GM12878 (cell line): ENCODE data around the gene COL18A1. TPM values are rescaled to one million over a fixed set of nuclear protein-coding genes. Genes with fewer than 3 reads are reported as not detected.
"Not testable (repeated sequence)": the region's sequence is repeated elsewhere in the genome, so short reads cannot be mapped to it uniquely, and the experiment has no call there.

Source experiments
- ATAC-seq: fragments of 200-7000 bp; cut with Tn5 transposase; 3 replicates; pipeline ENCODE4 v1.9.1; 2020; ENCODE audit warnings: mild to moderate bottlenecking, moderate library complexity
- BruUV-seq: library from RNA; stranded (reverse); fragments of 400-500 nt; replicated peaks from 2 replicates; lab custom pipeline; 2021; lab: Mats Ljungman, UMichigan
- CTCF ChIA-PET: fragments of 300-600 bp; sonication (Branson Sonifier 250); formaldehyde crosslinking; extraction: SDS; loops from one replicate; lab custom pipeline; 2021; ENCODE audit warnings: inconsistent platforms; lab: Yijun Ruan, JAX
- POLR2A ChIA-PET: fragments of 350-600 bp; formaldehyde crosslinking; extraction: SDS; loops from one replicate; lab custom pipeline; 2021; ENCODE audit warnings: inconsistent platforms; lab: Charles Lee
- RAD21 ChIA-PET: fragments of 300-600 bp; sonication (Branson Sonifier 250); formaldehyde crosslinking; loops from one replicate; lab custom pipeline; 2023; ENCODE audit warnings: antibody characterized with exemption; ENCODE audit not compliant: unreplicated experiment; lab: Charles Lee
- SMC1A ChIA-PET: fragments of 300-600 bp; sonication (Branson Sonifier 250); formaldehyde crosslinking; loops from one replicate; lab custom pipeline; 2023; ENCODE audit not compliant: unreplicated experiment, uncharacterized antibody; lab: Charles Lee
- DNase-seq: peaks from one replicate; pipeline ENCODE4 v3.0.0-alpha.2; 2011; ENCODE audit warnings: low read depth, low spot score
- FAIRE-seq: peaks from 3 replicates; lab custom pipeline; 2011; peaks lifted over from hg19 to GRCh38; lab: Jason Lieb, UNC
- H2AFZ ChIP-seq: 2 replicates; pipeline ENCODE4 v1.6.0; 2011; ENCODE audit warnings: low read depth, low read length, control low read depth; ENCODE audit not compliant: control insufficient read depth
- H3K27ac ChIP-seq: 2 replicates; pipeline ENCODE4 v1.5.1; 2011; ENCODE audit warnings: control low read depth; ENCODE audit not compliant: control insufficient read depth, insufficient read depth
- H3K27me3 ChIP-seq, 2 experiments: replicated peaks in 1 of 2; 2 replicates each; pipeline versions ENCODE4 v1.6.0 to v1.6.1; 2011; ENCODE audit warnings: low read length in 1 of 2; ENCODE audit not compliant: control insufficient read depth in 2 of 2, insufficient read depth in 2 of 2
- H3K36me3 ChIP-seq, 2 experiments: 2 replicates each; pipeline ENCODE4 v1.5.1; 2011; ENCODE audit warnings: low read length in 1 of 2; ENCODE audit not compliant: control insufficient read depth in 2 of 2, insufficient read depth in 2 of 2
- H3K4me1 ChIP-seq: 2 replicates; pipeline ENCODE4 v1.6.1; 2011; ENCODE audit warnings: mild to moderate bottlenecking, low read length, moderate library complexity, mixed read lengths; ENCODE audit not compliant: control insufficient read depth, insufficient read depth
- H3K4me2 ChIP-seq: 2 replicates; pipeline ENCODE4 v1.6.0; 2011; ENCODE audit warnings: control low read depth; ENCODE audit not compliant: control insufficient read depth, insufficient read depth
- H3K4me3 ChIP-seq: fragments of 200-600 bp; sonication (generic); 2 replicates; pipeline ENCODE4 v1.5.1; 2016
- H3K79me2 ChIP-seq: 2 replicates; pipeline ENCODE4 v1.6.0; 2011; ENCODE audit warnings: low read length; ENCODE audit not compliant: control insufficient read depth, insufficient read depth
- H3K9ac ChIP-seq: 2 replicates; pipeline ENCODE4 v1.8.0; 2011; ENCODE audit warnings: low read length, control low read depth, mixed read lengths; ENCODE audit not compliant: control insufficient read depth, insufficient read depth
- H3K9me3 ChIP-seq: replicated peaks from 3 replicates; pipeline ENCODE4 v1.5.1; 2011; ENCODE audit warnings: mild to moderate bottlenecking, low read length; ENCODE audit not compliant: control insufficient read depth, insufficient read depth
- H4K20me1 ChIP-seq: 2 replicates; pipeline ENCODE4 v1.6.0; 2011; ENCODE audit not compliant: control insufficient read depth, insufficient read depth
- CBX3 ChIP-seq: fragments of 200-600 bp; sonication (generic); IDR thresholded peaks from 2 replicates; pipeline ENCODE4 v1.6.1; 2016; ENCODE audit warnings: low read depth, borderline replicate concordance
- CHD4 ChIP-seq: fragments of 200-600 bp; sonication (generic); IDR thresholded peaks from 2 replicates; pipeline ENCODE4 v1.6.1; 2016; ENCODE audit warnings: mild to moderate bottlenecking
- RUNX3 ChIP-seq: IDR thresholded peaks from 2 replicates; pipeline ENCODE4 v1.6.1; 2012; ENCODE audit warnings: low read length, inconsistent platforms
- TAF1 ChIP-seq: IDR thresholded peaks from 2 replicates; pipeline ENCODE4 v1.6.1; 2011; ENCODE audit warnings: mild to moderate bottlenecking, low read depth, low read length, borderline replicate concordance
- ZZZ3 ChIP-seq: IDR thresholded peaks from 2 replicates; pipeline ENCODE4 v1.6.1; 2011; ENCODE audit warnings: low read depth; ENCODE audit not compliant: control insufficient read depth, insufficient read length
- WGBS: methylation state at CpG from one replicate; pipeline ENCODE4 v1.1.6; 2016; ENCODE audit warnings: low lambda C conversion rate; ENCODE audit not compliant: insufficient replicate concordance, insufficient coverage; ENCODE audit errors: missing lambda C conversion rate; 5-methylcytosine and 5-hydroxymethylcytosine counted together
- in situ Hi-C: fragments of 300-500 bp; cut with MboI; formaldehyde crosslinking; loops from 9 replicates; pipeline ENCODE4 v1.14.3; 2018; ENCODE audit warnings: mixed read lengths
- intact Hi-C: fragments of 100-400 bp; cut with micrococcal nuclease; formaldehyde crosslinking; loops from one replicate; pipeline ENCODE4 v1.14.2; 2022; ENCODE audit not compliant: unreplicated experiment
- polyA plus RNA-seq, 11 experiments: library from polyadenylated mRNA; depleted of rRNA in 4 of 11; unstranded in 6 of 11; stranded (reverse) in 5 of 11; fragments of >200 nt; fragmentation: Nextera tagmentation in 4 of 11; fragmentation: Illumina TruSeq in 1 of 11; extraction: Ambion mirVana in 4 of 11; extraction: Trizol in 1 of 11; gene quantifications; 1 replicate in 1 of 11; 2 replicates in 10 of 11; pipeline versions ENCODE4 v1.2.1 to v1.2.3, GENCODE V29; 2011 to 2016; ENCODE audit warnings: inconsistent platforms in 2 of 11, missing spikeins in 2 of 11, low read depth in 1 of 11
- total RNA-seq, 4 experiments: library from RNA; depleted of rRNA in 3 of 4; stranded (reverse); fragments of >200 nt in 3 of 4; fragmentation: Illumina TruSeq in 1 of 4; extraction: Trizol in 1 of 4; gene quantifications; 2 replicates each; pipeline versions ENCODE4 v1.2.1 to v1.2.3, GENCODE V29; 2013 to 2021
- TF ChIP-seq, protein P1 (sequence below): IDR thresholded peaks from 2 replicates; pipeline ENCODE4 v1.6.1; 2011; ENCODE audit warnings: low read depth, low read length, improper control_type of control experiment, borderline replicate concordance

Gene COL18A1
- total and polyA plus RNA-seq, 10 of the 15 experiments (the other 5 are each of a cell fraction or from before 2014, with no cell fraction given) = under 0.01 to 0.49 (median 0.09) TPM; not detected in 3

DNA sequence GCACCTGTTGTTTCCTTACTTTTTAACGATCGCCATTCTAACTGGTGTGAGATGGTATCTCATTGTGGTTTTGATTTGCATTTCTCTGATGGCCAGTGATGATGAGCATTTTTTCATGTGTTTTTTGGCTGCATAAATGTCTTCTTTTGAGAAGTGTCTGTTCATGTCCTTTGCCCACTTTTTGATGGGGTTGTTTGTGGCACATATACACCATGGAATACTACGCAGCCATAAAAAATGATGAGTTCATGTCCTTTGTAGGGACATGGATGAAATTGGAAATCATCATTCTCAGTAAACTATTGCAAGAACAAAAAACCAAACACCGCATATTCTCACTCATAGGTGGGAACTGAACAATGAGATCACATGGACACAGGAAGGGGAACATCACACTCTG is 98.3 kb downstream of the COL18A1 start:
- in situ Hi-C loops, DNase-seq, H3K4me1 ChIP-seq, H3K9me3 ChIP-seq, H3K9ac ChIP-seq, ATAC-seq, BruUV-seq, H3K4me3 ChIP-seq, H3K27ac ChIP-seq, intact Hi-C loops, CTCF ChIA-PET, H2AFZ ChIP-seq, SMC1A ChIA-PET, H3K36me3 ChIP-seq, FAIRE-seq, H3K4me2 ChIP-seq, RAD21 ChIA-PET, H3K79me2 ChIP-seq, H4K20me1 ChIP-seq, POLR2A ChIA-PET, H3K27me3 ChIP-seq: not testable (repeated sequence)
- WGBS = 47% methylated on average over 3 of the region's 4 CpGs

DNA sequence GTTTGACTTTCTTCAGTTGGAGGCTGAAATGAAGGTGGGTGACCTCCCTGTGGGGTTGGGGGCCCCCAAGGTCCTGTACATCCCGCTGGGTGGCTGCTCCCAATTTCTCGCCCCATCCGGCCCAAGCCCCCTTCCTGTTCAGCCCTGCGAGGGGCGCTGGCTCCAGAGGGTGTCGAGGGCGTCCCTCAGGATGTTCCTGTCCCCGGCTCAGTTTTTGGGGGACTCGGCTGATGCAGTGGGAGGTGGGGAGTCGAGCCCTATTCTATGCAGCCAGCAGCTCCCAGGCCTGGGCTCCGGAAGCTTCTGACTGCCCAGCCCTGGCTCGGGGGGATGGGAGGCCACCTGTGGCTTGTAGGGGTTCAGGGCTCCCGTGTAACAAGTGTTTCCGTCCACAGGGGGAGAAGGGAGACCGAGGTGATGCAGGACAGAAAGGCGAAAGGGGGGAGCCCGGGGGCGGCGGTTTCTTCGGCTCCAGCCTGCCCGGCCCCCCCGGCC is 99.1 kb downstream of the COL18A1 start:
- in situ Hi-C loops = no loop called here
- no peak for FAIRE-seq

More for the DNA sequence above, 99.1 kb downstream of the COL18A1 start:
- H3K36me3 ChIP-seq = no peaks in the 10 kb centered on the region
- SMC1A ChIA-PET = no interaction called here
- H3K4me2 ChIP-seq = no peak overlapping the region
- intact Hi-C loops = no loop called here
- H3K79me2 ChIP-seq = no peaks in the 10 kb centered on the region
- no TSS peak for BruUV-seq
- H3K27me3 ChIP-seq = no peaks in the 10 kb centered on the region
- POLR2A ChIA-PET = no interaction called here
- CTCF ChIA-PET = interaction anchor here (0.6 kb wide), 1 partner anchor 322 kb away, joined by 3 read pairs; no protein-coding TSS in a partner anchor
- TF ChIP-seq ZZZ3 (no peak), TAF1 (no peak), CHD4 (no peak), CBX3 (no peak), RUNX3 (no peak)
- TF ChIP-seq, protein P1, sequence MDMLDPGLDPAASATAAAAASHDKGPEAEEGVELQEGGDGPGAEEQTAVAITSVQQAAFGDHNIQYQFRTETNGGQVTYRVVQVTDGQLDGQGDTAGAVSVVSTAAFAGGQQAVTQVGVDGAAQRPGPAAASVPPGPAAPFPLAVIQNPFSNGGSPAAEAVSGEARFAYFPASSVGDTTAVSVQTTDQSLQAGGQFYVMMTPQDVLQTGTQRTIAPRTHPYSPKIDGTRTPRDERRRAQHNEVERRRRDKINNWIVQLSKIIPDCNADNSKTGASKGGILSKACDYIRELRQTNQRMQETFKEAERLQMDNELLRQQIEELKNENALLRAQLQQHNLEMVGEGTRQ = no peak
- no peak for ATAC-seq
- RAD21 ChIA-PET = no interaction called here
- no peak overlapping the region for H2AFZ ChIP-seq
- no peaks in the 10 kb centered on the region for H4K20me1 ChIP-seq
- DNase-seq = no peak
- H3K4me3 ChIP-seq = no peak overlapping the region
- H3K27ac ChIP-seq = no peak overlapping the region
- H3K9me3 ChIP-seq = no peaks in the 10 kb centered on the region; the same call in 2 of the 3 replicates
- no peak overlapping the region for H3K9ac ChIP-seq
- 76% methylated on average over 15 of the region's 22 CpGs for WGBS
- H3K4me1 ChIP-seq = peaks cover 2% of the 10 kb centered on the region; the same call in 1 of the 2 replicates
